ENCODE data around the gene RHOG.

RHOG gene

GRCh38 chr11:3810446-3810845 lies 30.3 kb downstream of the RHOG start:
- WGBS (ENCODE audit: extremely low coverage, insufficient coverage, low lambda C conversion rate): no CpG with 5 or more reads among the region's 3 CpGs
- Histone ChIP-seq H3K27me3 (ENCODE audit: insufficient read depth, low read length, poor library complexity) (no peaks in the 10 kb centered on the region), H3K23ac (ENCODE audit: low read length) (no peak overlapping the region), H3K79me2 (ENCODE audit: control insufficient read depth, insufficient read depth, low read length) (no peaks in the 10 kb centered on the region), H3K79me1 (ENCODE audit: low read length) (peaks cover 2% of the 10 kb centered on the region), H2BK5ac (ENCODE audit: low read length) (no peak overlapping the region), H3K56ac (ENCODE audit: low read length) (no peak overlapping the region), H2BK120ac (ENCODE audit: low read depth, low read length) (no peak overlapping the region), H3K27ac (ENCODE audit: low read depth, low read length) (no peak overlapping the region), H3K9ac (ENCODE audit: low read length) (no peak overlapping the region), H4K5ac (ENCODE audit: low read length) (no peak overlapping the region), H3K4me1 (ENCODE audit: control insufficient read depth, low read depth, low read length) (no peaks in the 10 kb centered on the region), H3K36me3 (ENCODE audit: control insufficient read depth, insufficient read depth, low read length) (no peaks in the 10 kb centered on the region), H2AK5ac (ENCODE audit: low read length) (no peak overlapping the region), H4K8ac (ENCODE audit: low read depth, low read length) (no peak overlapping the region), H3K18ac (ENCODE audit: low read length) (no peak overlapping the region), H3K4me3 (ENCODE audit: low read length) (no peak overlapping the region), H3K4ac (ENCODE audit: low read depth, low read length) (no peak overlapping the region), H3K4me2 (ENCODE audit: low read length) (no peak overlapping the region), H2BK15ac (replicated peaks; ENCODE audit: low read depth) (no peak overlapping the region)
- no peak for DNase-seq

- Histone ChIP-seq H2BK120ac (ENCODE audit: low read depth, low read length) (no peak overlapping the region), H3K4ac (ENCODE audit: low read depth, low read length) (no peak overlapping the region), H2BK5ac (ENCODE audit: low read length) (no peak overlapping the region), H3K4me3 (ENCODE audit: low read length) (no peak overlapping the region), H3K27me3 (ENCODE audit: insufficient read depth, low read length, poor library complexity) (no peaks in the 10 kb centered on the region), H2AK5ac (ENCODE audit: low read length) (no peak overlapping the region), H3K79me1 (ENCODE audit: low read length) (peaks cover 2% of the 10 kb centered on the region), H3K4me1 (ENCODE audit: control insufficient read depth, low read depth, low read length) (no peaks in the 10 kb centered on the region), H2BK15ac (replicated peaks; ENCODE audit: low read depth) (no peak overlapping the region), H3K9ac (ENCODE audit: low read length) (peak overlapping the region; percentile 4), H4K8ac (ENCODE audit: low read depth, low read length) (no peak overlapping the region), H3K27ac (ENCODE audit: low read depth, low read length) (no peak overlapping the region), H3K23ac (ENCODE audit: low read length) (no peak overlapping the region), H4K5ac (ENCODE audit: low read length) (no peak overlapping the region), H3K18ac (ENCODE audit: low read length) (no peak overlapping the region), H3K36me3 (ENCODE audit: control insufficient read depth, insufficient read depth, low read length) (no peaks in the 10 kb centered on the region), H3K4me2 (ENCODE audit: low read length) (no peak overlapping the region), H3K56ac (ENCODE audit: low read length) (no peak overlapping the region), H3K79me2 (ENCODE audit: control insufficient read depth, insufficient read depth, low read length) (no peaks in the 10 kb centered on the region)
- no CpG with 5 or more reads among the region's 1 CpG for WGBS (ENCODE audit: extremely low coverage, insufficient coverage, low lambda C conversion rate)
- peak; percentile 27 for DNase-seq
These were observed 31.2 kb downstream of the RHOG start for GRCh38 chr11:3809624-3809928.

- Histone ChIP-seq H2BK120ac (ENCODE audit: low read depth, low read length) (no peak overlapping the region), H3K4me2 (ENCODE audit: low read length) (peak overlapping the region; percentile 58), H3K4ac (ENCODE audit: low read depth, low read length) (peak overlapping the region; percentile 8), H3K4me3 (ENCODE audit: low read length) (peak overlapping the region; percentile 71), H3K27me3 (ENCODE audit: insufficient read depth, low read length, poor library complexity) (no peaks in the 10 kb centered on the region), H2BK5ac (ENCODE audit: low read length) (no peak overlapping the region), H3K18ac (ENCODE audit: low read length) (no peak overlapping the region), H3K56ac (ENCODE audit: low read length) (peak overlapping the region; percentile 94), H3K9ac (ENCODE audit: low read length) (peak overlapping the region; percentile 82), H2BK15ac (replicated peaks; ENCODE audit: low read depth) (no peak overlapping the region), H4K5ac (ENCODE audit: low read length) (no peak overlapping the region), H3K23ac (ENCODE audit: low read length) (no peak overlapping the region), H3K36me3 (ENCODE audit: control insufficient read depth, insufficient read depth, low read length) (no peaks in the 10 kb centered on the region), H3K79me2 (ENCODE audit: control insufficient read depth, insufficient read depth, low read length) (no peaks in the 10 kb centered on the region), H3K27ac (ENCODE audit: low read depth, low read length) (no peak overlapping the region), H3K79me1 (ENCODE audit: low read length) (peaks cover 2% of the 10 kb centered on the region), H4K8ac (ENCODE audit: low read depth, low read length) (no peak overlapping the region), H2AK5ac (ENCODE audit: low read length) (no peak overlapping the region), H3K4me1 (ENCODE audit: control insufficient read depth, low read depth, low read length) (no peaks in the 10 kb centered on the region)
- peak; percentile 83 for DNase-seq
- WGBS (ENCODE audit: extremely low coverage, insufficient coverage, low lambda C conversion rate): no CpG with 5 or more reads among the region's 5 CpGs
These were observed 31.7 kb downstream of the RHOG start for GRCh38 chr11:3808861-3809623.

- peak within 1 kb of the TSS; percentile 94 for H3K56ac ChIP-seq (ENCODE audit: low read length)
- WGBS (ENCODE audit: extremely low coverage, insufficient coverage, low lambda C conversion rate): no CpG with 5 or more reads among the region's 55 CpGs
- H3K4me1 ChIP-seq (ENCODE audit: control insufficient read depth, low read depth, low read length): no peaks in the 10 kb centered on the region
- H3K36me3 ChIP-seq (ENCODE audit: control insufficient read depth, insufficient read depth, low read length): no peaks in the 10 kb centered on the region
- H3K4me3 ChIP-seq (ENCODE audit: low read length): peak within 1 kb of the TSS; percentile 88
- no peak within 1 kb of the TSS for H2AK5ac ChIP-seq (ENCODE audit: low read length)
- H3K23ac ChIP-seq (ENCODE audit: low read length): no peak within 1 kb of the TSS
- H4K5ac ChIP-seq (ENCODE audit: low read length): no peak within 1 kb of the TSS
- H3K27ac ChIP-seq (ENCODE audit: low read depth, low read length): peak within 1 kb of the TSS; percentile 4
- H3K79me1 ChIP-seq (ENCODE audit: low read length): peaks cover 2% of the 10 kb centered on the region
- H2BK5ac ChIP-seq (ENCODE audit: low read length): no peak within 1 kb of the TSS
- peak within 1 kb of the TSS; percentile 87 for H3K9ac ChIP-seq (ENCODE audit: low read length)
- no peak within 1 kb of the TSS for H4K8ac ChIP-seq (ENCODE audit: low read depth, low read length)
- no peak within 1 kb of the TSS for H3K18ac ChIP-seq (ENCODE audit: low read length)
- no peak within 1 kb of the TSS for H2BK15ac ChIP-seq (replicated peaks; ENCODE audit: low read depth)
- H3K27me3 ChIP-seq (ENCODE audit: insufficient read depth, low read length, poor library complexity): no peaks in the 10 kb centered on the region
- DNase-seq: peak; percentile 92
- no peaks in the 10 kb centered on the region for H3K79me2 ChIP-seq (ENCODE audit: control insufficient read depth, insufficient read depth, low read length)
- H2BK120ac ChIP-seq (ENCODE audit: low read depth, low read length): no peak within 1 kb of the TSS
- H3K4ac ChIP-seq (ENCODE audit: low read depth, low read length): peak within 1 kb of the TSS; percentile 8
- H3K4me2 ChIP-seq (ENCODE audit: low read length): peak within 1 kb of the TSS; percentile 58
These were observed 32.6 kb downstream of the RHOG start, which contains the start of gene PGAP2 for GRCh38 chr11:3807909-3808860. TSS of gene PGAP2 (plus strand) at chr11:3808560. CDS start at chr11:3811260, 2,700 bp downstream.

GRCh38 chr11:3803726-3804495 lies 36.8 kb downstream of the RHOG start:
- Histone ChIP-seq H3K27me3 (ENCODE audit: insufficient read depth, low read length, poor library complexity) (no peaks in the 10 kb centered on the region), H4K8ac (ENCODE audit: low read depth, low read length) (no peak overlapping the region), H4K5ac (ENCODE audit: low read length) (no peak overlapping the region), H2BK5ac (ENCODE audit: low read length) (no peak overlapping the region), H3K36me3 (ENCODE audit: control insufficient read depth, insufficient read depth, low read length) (no peaks in the 10 kb centered on the region), H3K79me1 (ENCODE audit: low read length) (no peaks in the 10 kb centered on the region), H3K4ac (ENCODE audit: low read depth, low read length) (no peak overlapping the region), H3K4me3 (ENCODE audit: low read length) (no peak overlapping the region), H3K9ac (ENCODE audit: low read length) (no peak overlapping the region), H3K4me1 (ENCODE audit: control insufficient read depth, low read depth, low read length) (no peaks in the 10 kb centered on the region), H3K23ac (ENCODE audit: low read length) (no peak overlapping the region), H2BK15ac (replicated peaks; ENCODE audit: low read depth) (no peak overlapping the region), H3K27ac (ENCODE audit: low read depth, low read length) (no peak overlapping the region), H3K79me2 (ENCODE audit: control insufficient read depth, insufficient read depth, low read length) (no peaks in the 10 kb centered on the region), H3K4me2 (ENCODE audit: low read length) (no peak overlapping the region), H3K56ac (ENCODE audit: low read length) (no peak overlapping the region), H3K18ac (ENCODE audit: low read length) (no peak overlapping the region), H2BK120ac (ENCODE audit: low read depth, low read length) (no peak overlapping the region), H2AK5ac (ENCODE audit: low read length) (no peak overlapping the region)
- WGBS (ENCODE audit: extremely low coverage, insufficient coverage, low lambda C conversion rate): no CpG with 5 or more reads among the region's 11 CpGs
- peak; percentile 21 for DNase-seq

Measured in mesendoderm (in vitro differentiated cells).